Measurements from ENCODE around the gene FBXL14.

- TF ChIP-seq CTCF (IDR thresholded peaks at IDR 0.05) (no peak), POLR2A (IDR thresholded peaks at IDR 0.05) (no peak), POLR2AphosphoS5 (IDR thresholded peaks at IDR 0.05) (no peak)
Measured at GRCh38 chr12:1629338-1630132, 35.2 kb upstream of the FBXL14 start.

Data from upper lobe of left lung (tissue), 4 donors.